Measurements from ENCODE around the gene PHLDB1. TPM values are rescaled to one million over a fixed set of nuclear protein-coding genes. Genes with fewer than 3 reads are reported as not detected.

Gene PHLDB1
- total RNA-seq, 1 experiment from 2014 or later: 48.7 TPM

- CTCF ChIA-PET: interaction anchor here (1.4 to 1.7 kb wide), 2 partner anchors 11 to 53 kb away, joined by 4 read pairs; no protein-coding TSS in a partner anchor
- H3K4me1 ChIP-seq (ENCODE audit: insufficient read depth, low read length, poor library complexity, severe bottlenecking): peaks cover 41% of the 10 kb centered on the region
- no peaks in the 10 kb centered on the region for H3K27me3 ChIP-seq (replicated peaks; ENCODE audit: insufficient read depth, low read depth, low read length, poor library complexity)
These were observed 1.1 kb upstream of the PHLDB1 start for GRCh38 chr11:118606157-118606843.

GRCh38 chr11:118606844-118607228 is 579 bp upstream of the PHLDB1 start:
- Histone ChIP-seq H3K4me1 (ENCODE audit: insufficient read depth, low read length, poor library complexity, severe bottlenecking) (peaks cover 41% of the 10 kb centered on the region), H3K36me3 (ENCODE audit: insufficient read depth, low read length, poor library complexity, severe bottlenecking) (peaks cover 12% of the 10 kb centered on the region), H3K4me3 (ENCODE audit: low read depth, low read length, poor library complexity, severe bottlenecking) (no peak overlapping the region), H3K9me3 (ENCODE audit: low read depth, low read length, poor library complexity, severe bottlenecking) (no peaks in the 10 kb centered on the region), H3K27me3 (replicated peaks; ENCODE audit: insufficient read depth, low read depth, low read length, poor library complexity) (no peaks in the 10 kb centered on the region), H3K27ac (ENCODE audit: low read depth, low read length, poor library complexity, severe bottlenecking) (no peak overlapping the region)
- CTCF ChIA-PET: interaction anchor here (0.7 to 1.7 kb wide), 2 partner anchors 12 to 29 kb away, joined by 3 to 4 read pairs; no protein-coding TSS in a partner anchor
- DNase-seq (ENCODE audit: low spot score): no peak
- no TSS peak for BruUV-seq (replicated peaks)
- intact Hi-C loops (cut with micrococcal nuclease; ENCODE audit: unreplicated experiment): no loop called here
- POLR2A ChIA-PET (ENCODE audit: low non-redundant PET): interaction anchor here (0.5 kb wide), 1 partner anchor 19 kb away, joined by 6 read pairs; no protein-coding TSS in a partner anchor
- TF ChIP-seq CTCF (conservative IDR thresholded peaks at IDR 0.05; ENCODE audit: low read depth, low read length): no peak
- no peak for TF ChIP-seq EZH2 (IDR thresholded peaks at IDR 0.05; ENCODE audit: borderline replicate concordance, low read depth, low read length, poor library complexity, severe bottlenecking)

More at GRCh38 chr11:118606157-118606843, 1.1 kb upstream of the PHLDB1 start:
- intact Hi-C loops (cut with micrococcal nuclease; ENCODE audit: unreplicated experiment): no loop called here
- Histone ChIP-seq H3K4me3 (ENCODE audit: low read depth, low read length, poor library complexity, severe bottlenecking) (no peak overlapping the region), H3K36me3 (ENCODE audit: insufficient read depth, low read length, poor library complexity, severe bottlenecking) (peaks cover 17% of the 10 kb centered on the region), H3K9me3 (ENCODE audit: low read depth, low read length, poor library complexity, severe bottlenecking) (no peaks in the 10 kb centered on the region), H3K27ac (ENCODE audit: low read depth, low read length, poor library complexity, severe bottlenecking) (peak overlapping the region; percentile 74)
- no TSS peak for BruUV-seq (replicated peaks)
- no peak for DNase-seq (ENCODE audit: low spot score)
- TF ChIP-seq CTCF (conservative IDR thresholded peaks at IDR 0.05; ENCODE audit: low read depth, low read length) (no peak), EZH2 (IDR thresholded peaks at IDR 0.05; ENCODE audit: borderline replicate concordance, low read depth, low read length, poor library complexity, severe bottlenecking) (no peak)
- POLR2A ChIA-PET (ENCODE audit: low non-redundant PET): no interaction called here

GRCh38 chr11:118608360-118609227 is 1.2 kb downstream of the PHLDB1 start:
- H3K9me3 ChIP-seq (ENCODE audit: low read depth, low read length, poor library complexity, severe bottlenecking): no peaks in the 10 kb centered on the region
- no peaks in the 10 kb centered on the region for H3K36me3 ChIP-seq (ENCODE audit: insufficient read depth, low read length, poor library complexity, severe bottlenecking)
- BruUV-seq (replicated peaks): no TSS peak
- H3K27me3 ChIP-seq (replicated peaks; ENCODE audit: insufficient read depth, low read depth, low read length, poor library complexity): no peaks in the 10 kb centered on the region
- H3K4me3 ChIP-seq (ENCODE audit: low read depth, low read length, poor library complexity, severe bottlenecking): peak overlapping the region; percentile 58
- ChIA-PET CTCF (no interaction called here), POLR2A (ENCODE audit: low non-redundant PET) (interaction anchor here (0.5 kb wide), 2 partner anchors 34 to 146 kb away, joined by 3 to 6 read pairs; no protein-coding TSS in a partner anchor)
- DNase-seq (ENCODE audit: low spot score): peak; percentile 74
- H3K4me1 ChIP-seq (ENCODE audit: insufficient read depth, low read length, poor library complexity, severe bottlenecking): peaks cover 41% of the 10 kb centered on the region
- TF ChIP-seq CTCF (conservative IDR thresholded peaks at IDR 0.05; ENCODE audit: low read depth, low read length) (no peak), EZH2 (IDR thresholded peaks at IDR 0.05; ENCODE audit: borderline replicate concordance, low read depth, low read length, poor library complexity, severe bottlenecking) (no peak)
- H3K27ac ChIP-seq (ENCODE audit: low read depth, low read length, poor library complexity, severe bottlenecking): peak overlapping the region; percentile 65
- intact Hi-C loops (cut with micrococcal nuclease; ENCODE audit: unreplicated experiment): no loop called here

All from A673 (cell line).